GM23338 (cell line): ENCODE data around the gene MDM2. TPM values are rescaled to one million over a fixed set of nuclear protein-coding genes. Genes with fewer than 3 reads are reported as not detected.

ENCODE experiments used
- ATAC-seq: fragments of 200-7000 bp; cut with Tn5 transposase; 3 replicates; pipeline ENCODE4 v1.9.1; 2020
- DNase-seq: peaks from one replicate; pipeline ENCODE4 v3.0.0-alpha.2; 2015; ENCODE audit warnings: low spot score
- H2AFZ ChIP-seq: fragments of 200-600 bp; sonication (generic); 2 replicates; pipeline ENCODE4 v1.8.0; 2016; ENCODE audit warnings: antibody characterized with exemption, mild to moderate bottlenecking, moderate library complexity
- H3F3A ChIP-seq: fragments of 200-600 bp; sonication (generic); replicated peaks from 2 replicates; pipeline ENCODE4 v1.8.0; 2017; ENCODE audit warnings: antibody characterized with exemption, mixed run types, low read depth
- H3K27ac ChIP-seq: fragments of 200-600 bp; sonication (generic); 2 replicates; pipeline ENCODE4 v1.6.1; 2016; ENCODE audit warnings: low read depth
- H3K27me3 ChIP-seq: fragments of 200-600 bp; sonication (generic); 2 replicates; pipeline ENCODE4 v1.8.0; 2016; ENCODE audit warnings: mild to moderate bottlenecking, mixed run types, moderate library complexity; ENCODE audit not compliant: insufficient read depth
- H3K36me3 ChIP-seq: fragments of 200-600 bp; sonication (generic); 2 replicates; pipeline ENCODE4 v1.8.0; 2016; ENCODE audit warnings: mild to moderate bottlenecking; ENCODE audit not compliant: insufficient read depth
- H3K4me1 ChIP-seq: fragments of 200-600 bp; sonication (generic); 2 replicates; pipeline ENCODE4 v1.8.0; 2016; ENCODE audit warnings: mild to moderate bottlenecking, moderate library complexity; ENCODE audit not compliant: insufficient read depth
- H3K4me2 ChIP-seq: fragments of 200-600 bp; sonication (generic); 2 replicates; pipeline ENCODE4 v1.7.1; 2017; ENCODE audit warnings: mixed run types
- H3K4me3 ChIP-seq: fragments of 200-600 bp; sonication (generic); 2 replicates; pipeline ENCODE4 v1.6.1; 2016; ENCODE audit warnings: mixed run types
- H3K79me2 ChIP-seq: fragments of 200-600 bp; sonication (generic); replicated peaks from 2 replicates; pipeline ENCODE4 v1.8.0; 2017; ENCODE audit warnings: mild to moderate bottlenecking; ENCODE audit not compliant: insufficient read depth
- H3K9me2 ChIP-seq: fragments of 200-600 bp; sonication (generic); 2 replicates; pipeline ENCODE4 v1.8.0; 2017; ENCODE audit not compliant: insufficient read depth
- H4K20me1 ChIP-seq: fragments of 200-600 bp; sonication (generic); replicated peaks from 2 replicates; pipeline ENCODE4 v1.8.0; 2017; ENCODE audit warnings: mild to moderate bottlenecking; ENCODE audit not compliant: insufficient read depth
- H3K27ac Mint-ChIP-seq: 2 replicates; pipeline ENCODE4 v1.8.0; 2020; ENCODE audit warnings: inconsistent platforms, mild to moderate bottlenecking, moderate library complexity, mixed read lengths
- H3K27me3 Mint-ChIP-seq: 3 replicates; pipeline ENCODE4 v1.8.0; 2022; ENCODE audit warnings: low read depth, mild to moderate bottlenecking, moderate library complexity, mixed read lengths, inconsistent platforms; ENCODE audit not compliant: insufficient read depth, poor library complexity
- H3K36me3 Mint-ChIP-seq: 3 replicates; pipeline ENCODE4 v1.8.0; 2021; ENCODE audit warnings: low read depth, mild to moderate bottlenecking, inconsistent platforms, moderate library complexity, mixed read lengths
- H3K4me1 Mint-ChIP-seq: 3 replicates; pipeline ENCODE4 v1.8.0; 2020; ENCODE audit warnings: mild to moderate bottlenecking, inconsistent platforms, mixed read lengths
- H3K4me3 Mint-ChIP-seq: 3 replicates; pipeline ENCODE4 v1.8.0; 2021; ENCODE audit warnings: moderate library complexity, mild to moderate bottlenecking, inconsistent platforms, mixed read lengths
- H3K9me3 Mint-ChIP-seq: 3 replicates; pipeline ENCODE4 v1.8.0; 2020; ENCODE audit warnings: moderate library complexity, mild to moderate bottlenecking, inconsistent platforms, mixed read lengths
- CREB1 ChIP-seq: fragments of 250-450 bp; sonication (Bioruptor Pico); IDR thresholded peaks from 2 replicates; pipeline ENCODE4 v1.5.0; 2020; ENCODE audit warnings: low read depth, mild to moderate bottlenecking, moderate library complexity
- CTCF ChIP-seq, 2 experiments: fragments of 200-600 bp in 1 of 2; sonication (generic) in 1 of 2; conservative IDR thresholded peaks; 2 replicates each; pipeline versions ENCODE4 v1.5.1 to v1.6.1; 2016 to 2017; ENCODE audit warnings: antibody characterized with exemption in 2 of 2, low read depth in 2 of 2, mild to moderate bottlenecking in 2 of 2, moderate library complexity in 1 of 2
- EZH2 ChIP-seq: fragments of 200-600 bp; sonication (generic); IDR thresholded peaks from one replicate; pipeline ENCODE4 v1.8.0; 2017; ENCODE audit warnings: antibody characterized with exemption, mild to moderate bottlenecking, low read depth; ENCODE audit not compliant: unreplicated experiment
- JUNB ChIP-seq: IDR thresholded peaks from one replicate; pipeline ENCODE4 v1.6.1; 2016; ENCODE audit warnings: antibody characterized with exemption; ENCODE audit not compliant: unreplicated experiment
- NANOG ChIP-seq: IDR thresholded peaks from 2 replicates; pipeline ENCODE4 v1.6.1; 2016; ENCODE audit warnings: antibody characterized with exemption, borderline replicate concordance
- POLR2AphosphoS5 ChIP-seq: IDR thresholded peaks from 2 replicates; pipeline ENCODE4 v1.6.1; 2016; ENCODE audit warnings: antibody characterized with exemption, low read depth
- STAT1 ChIP-seq: IDR thresholded peaks from one replicate; pipeline ENCODE4 v1.6.1; 2016; ENCODE audit warnings: antibody characterized with exemption; ENCODE audit not compliant: unreplicated experiment
- ZNF114 ChIP-seq: fragments of 250-450 bp; sonication (Bioruptor Pico); IDR thresholded peaks from 2 replicates; pipeline ENCODE4 v1.5.0; 2020; ENCODE audit warnings: mild to moderate bottlenecking, moderate library complexity
- ZNF331 ChIP-seq: fragments of 250-450 bp; sonication (Bioruptor Pico); IDR thresholded peaks from 2 replicates; pipeline ENCODE4 v1.5.0; 2020; ENCODE audit warnings: low read depth, mild to moderate bottlenecking, moderate library complexity
- polyA plus RNA-seq: library from polyadenylated mRNA; unstranded; fragments of >200 nt; fragmentation: Nextera tagmentation; extraction: Ambion mirVana; gene quantifications from 2 replicates; pipeline ENCODE4 v1.2.1, GENCODE V29; 2016
- total RNA-seq: library from RNA; depleted of rRNA; stranded (reverse); fragments of >200 nt; shearing (Covaris generic); gene quantifications from 2 replicates; pipeline ENCODE4 v1.2.3, GENCODE V29; 2014
- TF ChIP-seq, protein P1 (sequence below): IDR thresholded peaks from one replicate; pipeline ENCODE4 v1.6.1; 2018; ENCODE audit warnings: antibody characterized with exemption; ENCODE audit not compliant: unreplicated experiment
- TF ChIP-seq, protein P2 (sequence below): IDR thresholded peaks from 2 replicates; pipeline ENCODE4 v1.6.1; 2016; ENCODE audit warnings: antibody characterized with exemption
- TF ChIP-seq, protein P3 (sequence below): fragments of 250-450 bp; sonication (Bioruptor Pico); IDR thresholded peaks from 2 replicates; pipeline ENCODE4 v1.5.0; 2020; ENCODE audit warnings: mild to moderate bottlenecking, moderate library complexity

MDM2 gene
- total and polyA plus RNA-seq, 2 experiments from 2014 or later: 105 to 136 TPM

DNA sequence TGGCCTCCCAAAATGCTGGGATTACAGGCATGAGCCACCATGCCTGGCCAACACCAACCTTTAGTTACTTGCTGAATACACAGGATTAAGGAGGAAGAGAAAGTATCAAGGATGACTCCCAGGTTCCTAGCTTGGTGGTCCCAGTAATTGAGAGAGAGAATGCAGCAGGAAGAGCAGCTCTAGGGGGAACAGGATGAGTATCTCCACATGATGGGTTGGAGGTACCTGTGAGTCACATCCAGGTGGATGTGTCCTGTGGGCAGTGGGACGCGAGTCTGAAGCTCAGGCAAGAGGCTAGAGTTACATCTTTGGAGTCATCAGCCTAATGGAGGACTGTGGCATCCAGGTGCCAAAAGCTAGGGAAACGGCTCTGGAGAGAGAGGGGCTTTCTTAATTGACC is 47.1 kb downstream of the MDM2 start (continued):
- TF ChIP-seq ZNF331 (CRISPR knock-in tag) (no peak), CTCF (conservative IDR thresholded peaks at IDR 0.05; ENCODE audit: low read depth in 2 of 2) (no peak), CREB1 (no peak), NANOG (no peak), POLR2AphosphoS5 (no peak), STAT1 (no peak)
- TF ChIP-seq, protein P1, sequence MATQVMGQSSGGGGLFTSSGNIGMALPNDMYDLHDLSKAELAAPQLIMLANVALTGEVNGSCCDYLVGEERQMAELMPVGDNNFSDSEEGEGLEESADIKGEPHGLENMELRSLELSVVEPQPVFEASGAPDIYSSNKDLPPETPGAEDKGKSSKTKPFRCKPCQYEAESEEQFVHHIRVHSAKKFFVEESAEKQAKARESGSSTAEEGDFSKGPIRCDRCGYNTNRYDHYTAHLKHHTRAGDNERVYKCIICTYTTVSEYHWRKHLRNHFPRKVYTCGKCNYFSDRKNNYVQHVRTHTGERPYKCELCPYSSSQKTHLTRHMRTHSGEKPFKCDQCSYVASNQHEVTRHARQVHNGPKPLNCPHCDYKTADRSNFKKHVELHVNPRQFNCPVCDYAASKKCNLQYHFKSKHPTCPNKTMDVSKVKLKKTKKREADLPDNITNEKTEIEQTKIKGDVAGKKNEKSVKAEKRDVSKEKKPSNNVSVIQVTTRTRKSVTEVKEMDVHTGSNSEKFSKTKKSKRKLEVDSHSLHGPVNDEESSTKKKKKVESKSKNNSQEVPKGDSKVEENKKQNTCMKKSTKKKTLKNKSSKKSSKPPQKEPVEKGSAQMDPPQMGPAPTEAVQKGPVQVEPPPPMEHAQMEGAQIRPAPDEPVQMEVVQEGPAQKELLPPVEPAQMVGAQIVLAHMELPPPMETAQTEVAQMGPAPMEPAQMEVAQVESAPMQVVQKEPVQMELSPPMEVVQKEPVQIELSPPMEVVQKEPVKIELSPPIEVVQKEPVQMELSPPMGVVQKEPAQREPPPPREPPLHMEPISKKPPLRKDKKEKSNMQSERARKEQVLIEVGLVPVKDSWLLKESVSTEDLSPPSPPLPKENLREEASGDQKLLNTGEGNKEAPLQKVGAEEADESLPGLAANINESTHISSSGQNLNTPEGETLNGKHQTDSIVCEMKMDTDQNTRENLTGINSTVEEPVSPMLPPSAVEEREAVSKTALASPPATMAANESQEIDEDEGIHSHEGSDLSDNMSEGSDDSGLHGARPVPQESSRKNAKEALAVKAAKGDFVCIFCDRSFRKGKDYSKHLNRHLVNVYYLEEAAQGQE: no peak
- TF ChIP-seq, protein P2, sequence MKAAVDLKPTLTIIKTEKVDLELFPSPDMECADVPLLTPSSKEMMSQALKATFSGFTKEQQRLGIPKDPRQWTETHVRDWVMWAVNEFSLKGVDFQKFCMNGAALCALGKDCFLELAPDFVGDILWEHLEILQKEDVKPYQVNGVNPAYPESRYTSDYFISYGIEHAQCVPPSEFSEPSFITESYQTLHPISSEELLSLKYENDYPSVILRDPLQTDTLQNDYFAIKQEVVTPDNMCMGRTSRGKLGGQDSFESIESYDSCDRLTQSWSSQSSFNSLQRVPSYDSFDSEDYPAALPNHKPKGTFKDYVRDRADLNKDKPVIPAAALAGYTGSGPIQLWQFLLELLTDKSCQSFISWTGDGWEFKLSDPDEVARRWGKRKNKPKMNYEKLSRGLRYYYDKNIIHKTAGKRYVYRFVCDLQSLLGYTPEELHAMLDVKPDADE: no peak

DNA sequence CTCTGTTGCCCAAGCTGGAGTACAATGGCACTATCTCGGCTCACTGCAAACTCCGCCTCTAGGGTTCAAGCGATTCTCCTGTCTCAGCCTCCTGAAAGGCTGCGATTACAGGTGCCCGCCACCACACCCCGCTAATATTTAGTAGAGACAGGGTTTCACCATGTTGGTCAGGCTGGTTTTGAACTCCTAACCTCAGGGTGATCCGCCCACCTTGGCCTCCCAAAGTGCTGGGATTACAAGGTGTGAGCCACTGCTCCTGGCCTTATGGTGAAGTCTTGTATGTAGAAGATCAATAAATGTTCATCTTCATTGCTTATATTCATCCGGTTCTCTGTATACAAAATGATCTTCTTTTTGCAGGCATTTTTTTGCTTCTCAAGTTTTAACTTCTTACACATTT is 47.8 kb downstream of the MDM2 start:
- Mint-ChIP-seq H3K36me3 (no peaks in the 10 kb centered on the region), H3K9me3 (no peaks in the 10 kb centered on the region), H3K27ac (no peak overlapping the region), H3K4me3 (no peak overlapping the region), H3K27me3 (peaks cover 4% of the 10 kb centered on the region), H3K4me1 (no peaks in the 10 kb centered on the region)
- Histone ChIP-seq H3K4me3 (no peak overlapping the region), H3K27me3 (no peaks in the 10 kb centered on the region), H3K4me1 (no peaks in the 10 kb centered on the region), H4K20me1 (no peaks in the 10 kb centered on the region), H3F3A (no peaks in the 10 kb centered on the region), H3K27ac (no peak overlapping the region), H3K4me2 (no peak overlapping the region), H3K9me2 (no peaks in the 10 kb centered on the region), H3K36me3 (no peaks in the 10 kb centered on the region), H3K79me2 (no peaks in the 10 kb centered on the region), H2AFZ (no peak overlapping the region)
- ATAC-seq: no peak
- no peak for DNase-seq
- no peak for TF ChIP-seq ZNF114 (CRISPR knock-in tag)
- TF ChIP-seq JUNB: no peak
- no peak for TF ChIP-seq ZNF331 (CRISPR knock-in tag)
- TF ChIP-seq EZH2: no peak
- TF ChIP-seq, protein P3, sequence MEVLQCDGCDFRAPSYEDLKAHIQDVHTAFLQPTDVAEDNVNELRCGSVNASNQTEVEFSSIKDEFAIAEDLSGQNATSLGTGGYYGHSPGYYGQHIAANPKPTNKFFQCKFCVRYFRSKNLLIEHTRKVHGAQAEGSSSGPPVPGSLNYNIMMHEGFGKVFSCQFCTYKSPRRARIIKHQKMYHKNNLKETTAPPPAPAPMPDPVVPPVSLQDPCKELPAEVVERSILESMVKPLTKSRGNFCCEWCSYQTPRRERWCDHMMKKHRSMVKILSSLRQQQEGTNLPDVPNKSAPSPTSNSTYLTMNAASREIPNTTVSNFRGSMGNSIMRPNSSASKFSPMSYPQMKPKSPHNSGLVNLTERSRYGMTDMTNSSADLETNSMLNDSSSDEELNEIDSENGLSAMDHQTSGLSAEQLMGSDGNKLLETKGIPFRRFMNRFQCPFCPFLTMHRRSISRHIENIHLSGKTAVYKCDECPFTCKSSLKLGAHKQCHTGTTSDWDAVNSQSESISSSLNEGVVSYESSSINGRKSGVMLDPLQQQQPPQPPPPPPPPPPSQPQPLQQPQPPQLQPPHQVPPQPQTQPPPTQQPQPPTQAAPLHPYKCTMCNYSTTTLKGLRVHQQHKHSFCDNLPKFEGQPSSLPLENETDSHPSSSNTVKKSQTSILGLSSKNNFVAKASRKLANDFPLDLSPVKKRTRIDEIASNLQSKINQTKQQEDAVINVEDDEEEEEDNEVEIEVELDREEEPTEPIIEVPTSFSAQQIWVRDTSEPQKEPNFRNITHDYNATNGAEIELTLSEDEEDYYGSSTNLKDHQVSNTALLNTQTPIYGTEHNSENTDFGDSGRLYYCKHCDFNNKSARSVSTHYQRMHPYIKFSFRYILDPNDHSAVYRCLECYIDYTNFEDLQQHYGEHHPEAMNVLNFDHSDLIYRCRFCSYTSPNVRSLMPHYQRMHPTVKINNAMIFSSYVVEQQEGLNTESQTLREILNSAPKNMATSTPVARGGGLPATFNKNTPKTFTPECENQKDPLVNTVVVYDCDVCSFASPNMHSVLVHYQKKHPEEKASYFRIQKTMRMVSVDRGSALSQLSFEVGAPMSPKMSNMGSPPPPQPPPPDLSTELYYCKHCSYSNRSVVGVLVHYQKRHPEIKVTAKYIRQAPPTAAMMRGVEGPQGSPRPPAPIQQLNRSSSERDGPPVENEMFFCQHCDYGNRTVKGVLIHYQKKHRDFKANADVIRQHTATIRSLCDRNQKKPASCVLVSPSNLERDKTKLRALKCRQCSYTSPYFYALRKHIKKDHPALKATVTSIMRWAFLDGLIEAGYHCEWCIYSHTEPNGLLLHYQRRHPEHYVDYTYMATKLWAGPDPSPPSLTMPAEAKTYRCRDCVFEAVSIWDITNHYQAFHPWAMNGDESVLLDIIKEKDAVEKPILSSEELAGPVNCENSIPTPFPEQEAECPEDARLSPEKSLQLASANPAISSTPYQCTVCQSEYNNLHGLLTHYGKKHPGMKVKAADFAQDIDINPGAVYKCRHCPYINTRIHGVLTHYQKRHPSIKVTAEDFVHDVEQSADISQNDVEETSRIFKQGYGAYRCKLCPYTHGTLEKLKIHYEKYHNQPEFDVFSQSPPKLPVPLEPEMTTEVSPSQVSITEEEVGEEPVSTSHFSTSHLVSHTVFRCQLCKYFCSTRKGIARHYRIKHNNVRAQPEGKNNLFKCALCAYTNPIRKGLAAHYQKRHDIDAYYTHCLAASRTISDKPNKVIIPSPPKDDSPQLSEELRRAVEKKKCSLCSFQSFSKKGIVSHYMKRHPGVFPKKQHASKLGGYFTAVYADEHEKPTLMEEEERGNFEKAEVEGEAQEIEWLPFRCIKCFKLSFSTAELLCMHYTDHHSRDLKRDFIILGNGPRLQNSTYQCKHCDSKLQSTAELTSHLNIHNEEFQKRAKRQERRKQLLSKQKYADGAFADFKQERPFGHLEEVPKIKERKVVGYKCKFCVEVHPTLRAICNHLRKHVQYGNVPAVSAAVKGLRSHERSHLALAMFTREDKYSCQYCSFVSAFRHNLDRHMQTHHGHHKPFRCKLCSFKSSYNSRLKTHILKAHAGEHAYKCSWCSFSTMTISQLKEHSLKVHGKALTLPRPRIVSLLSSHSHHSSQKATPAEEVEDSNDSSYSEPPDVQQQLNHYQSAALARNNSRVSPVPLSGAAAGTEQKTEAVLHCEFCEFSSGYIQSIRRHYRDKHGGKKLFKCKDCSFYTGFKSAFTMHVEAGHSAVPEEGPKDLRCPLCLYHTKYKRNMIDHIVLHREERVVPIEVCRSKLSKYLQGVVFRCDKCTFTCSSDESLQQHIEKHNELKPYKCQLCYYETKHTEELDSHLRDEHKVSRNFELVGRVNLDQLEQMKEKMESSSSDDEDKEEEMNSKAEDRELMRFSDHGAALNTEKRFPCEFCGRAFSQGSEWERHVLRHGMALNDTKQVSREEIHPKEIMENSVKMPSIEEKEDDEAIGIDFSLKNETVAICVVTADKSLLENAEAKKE (CRISPR knock-in tag): no peak
- no peak for TF ChIP-seq CREB1
